NAMALWA (cell line): ENCODE data around the gene PASK.

Experiments
- DNase-seq: peaks from one replicate; pipeline ENCODE4 v3.0.0-alpha.2; 2015; ENCODE audit warnings: low spot score

PASK gene

GRCh38 chr2:241179899-241180298, 30.6 kb upstream of the PASK start:
- no peak for DNase-seq

GRCh38 chr2:241178961-241179360, 29.7 kb upstream of the PASK start:
- no peak for DNase-seq

DNA sequence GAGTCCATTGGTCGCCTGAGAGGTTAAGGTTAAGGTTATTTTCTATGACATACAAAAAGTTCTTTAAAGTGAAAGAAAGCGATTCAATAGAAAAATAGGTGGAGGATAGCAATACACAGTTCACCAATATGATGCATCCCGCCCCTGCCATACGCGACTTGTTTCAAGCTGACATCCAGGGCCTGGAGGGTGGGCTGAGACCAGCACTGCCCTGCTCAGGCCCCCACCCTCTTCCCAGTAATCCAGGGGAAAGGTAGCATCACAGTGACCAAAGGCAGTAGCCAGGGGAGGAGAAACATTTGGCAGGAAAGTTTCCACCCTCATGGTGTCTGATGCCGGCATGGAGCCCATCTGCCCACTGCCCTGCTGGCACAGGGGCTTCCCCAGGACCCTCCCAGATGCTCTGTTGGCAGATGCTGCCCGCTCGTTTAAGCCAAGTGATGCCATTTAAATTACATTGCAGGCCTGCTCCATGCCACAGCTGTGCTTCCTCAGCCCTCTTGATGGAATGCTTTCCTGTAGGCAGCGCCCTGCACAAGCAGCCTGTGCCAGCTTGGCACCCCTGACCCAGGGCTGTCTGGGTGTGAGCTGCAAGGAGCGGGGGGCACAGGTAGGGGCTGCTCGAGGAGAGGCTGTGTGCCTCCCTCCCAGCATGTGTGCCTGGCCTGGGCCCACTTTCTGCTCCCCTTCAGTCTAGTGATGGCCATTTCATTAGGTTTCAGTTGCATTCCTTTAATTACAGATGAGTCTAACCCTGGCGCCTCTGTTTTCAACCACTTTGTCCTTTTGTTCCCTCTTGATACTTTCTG, 28.5 kb upstream of the PASK start:
- DNase-seq = no peak

- no peak for DNase-seq
These were observed 24.3 kb upstream of the PASK start for GRCh38 chr2:241173557-241173956.

DNA sequence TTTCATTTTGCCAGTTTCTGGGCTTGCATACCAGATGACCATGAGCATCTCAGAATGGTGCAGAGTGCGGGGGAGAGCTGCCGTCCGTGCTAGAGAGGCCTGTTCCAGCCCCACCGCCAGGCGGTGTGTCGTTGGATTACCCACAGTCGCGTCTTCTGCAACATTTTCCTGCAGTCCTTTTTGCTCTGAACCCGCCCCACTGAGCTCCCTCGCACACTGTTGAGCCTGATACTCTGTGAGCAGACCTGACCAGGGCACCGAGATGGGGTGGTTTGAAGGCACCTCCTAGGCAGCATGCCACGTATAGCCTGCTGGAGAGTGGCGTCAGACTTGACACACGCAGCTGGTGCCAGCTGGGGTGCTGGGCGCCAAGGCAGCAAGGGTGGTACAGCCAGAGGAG, 19.1 kb upstream of the PASK start:
- no peak for DNase-seq

DNA sequence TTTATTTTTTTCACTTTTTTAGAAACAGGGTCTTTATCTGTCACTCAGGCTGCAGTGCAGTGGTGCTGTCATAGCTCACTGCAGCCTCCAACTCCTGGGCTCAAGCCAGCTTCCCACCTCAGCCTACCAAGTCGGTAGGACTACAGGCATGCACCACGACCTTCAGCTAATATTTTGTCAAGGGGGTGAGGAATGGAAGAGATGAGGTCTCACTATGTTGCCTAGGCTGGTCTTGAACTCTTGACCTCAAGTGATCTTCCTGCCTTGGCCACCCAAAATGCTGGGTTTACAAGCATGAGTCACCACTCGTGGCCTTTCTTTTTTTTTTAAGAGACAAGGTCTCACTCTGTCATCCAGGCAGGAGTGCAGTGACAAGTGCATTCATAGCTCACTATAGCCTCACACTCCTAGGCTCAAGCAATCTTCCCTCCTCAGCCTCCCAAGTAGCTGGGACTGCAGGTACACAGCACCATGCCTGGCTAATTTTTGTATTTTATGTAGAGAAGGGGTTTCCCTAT, 14.4 kb upstream of the PASK start:
- no peak for DNase-seq

DNA sequence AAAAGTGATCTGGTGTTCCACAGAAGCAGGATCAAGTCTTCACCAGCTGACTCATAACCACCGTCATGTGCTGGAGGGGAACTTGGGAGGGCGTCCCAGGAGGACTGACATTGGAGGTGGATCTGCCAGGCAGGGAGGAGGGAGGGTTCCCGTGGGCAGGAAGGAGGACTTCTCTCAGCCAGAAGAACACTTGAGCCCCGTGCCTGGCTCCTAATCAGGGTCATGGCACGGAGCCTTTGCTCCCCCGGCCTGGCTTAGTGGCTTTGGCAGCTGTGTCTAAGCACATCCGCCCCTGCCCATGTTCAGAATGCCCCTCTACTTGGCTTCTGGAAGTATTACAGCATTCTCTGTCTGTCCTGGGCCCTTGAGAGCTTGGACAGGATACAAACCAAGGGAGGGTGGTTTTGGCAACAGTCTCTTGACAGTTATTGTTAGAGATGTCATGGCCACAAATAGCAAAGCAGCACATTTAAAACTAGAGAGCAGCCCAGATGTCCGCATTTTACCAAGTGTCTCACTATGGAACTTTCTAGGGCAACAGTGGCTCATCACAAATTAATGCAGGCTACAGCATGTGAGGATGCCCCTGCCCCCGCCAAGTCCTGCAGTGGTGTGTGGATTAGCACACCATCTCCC, 12.5 kb upstream of the PASK start:
- DNase-seq = no peak

DNA sequence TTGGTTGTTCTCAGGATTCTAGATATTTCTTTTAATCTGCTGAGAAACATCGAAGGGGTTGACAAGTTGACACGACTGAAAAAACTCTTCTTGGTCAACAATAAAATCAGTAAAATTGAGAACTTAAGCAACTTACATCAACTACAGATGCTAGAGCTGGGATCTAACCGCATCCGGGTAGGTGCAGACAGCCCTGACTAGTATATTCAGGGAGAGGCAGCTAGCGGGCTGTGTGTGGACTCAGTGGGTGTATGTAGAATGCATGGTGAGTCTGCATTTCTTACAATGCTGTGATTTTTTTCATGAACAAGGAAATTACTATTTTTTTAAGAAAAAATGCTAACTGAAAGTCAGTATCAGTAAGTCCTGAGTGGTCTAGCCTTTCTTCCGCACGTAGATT, 11.0 kb upstream of the PASK start:
- no peak for DNase-seq

GRCh38 chr2:241159116-241159515, 9.8 kb upstream of the PASK start:
- DNase-seq = no peak

DNA sequence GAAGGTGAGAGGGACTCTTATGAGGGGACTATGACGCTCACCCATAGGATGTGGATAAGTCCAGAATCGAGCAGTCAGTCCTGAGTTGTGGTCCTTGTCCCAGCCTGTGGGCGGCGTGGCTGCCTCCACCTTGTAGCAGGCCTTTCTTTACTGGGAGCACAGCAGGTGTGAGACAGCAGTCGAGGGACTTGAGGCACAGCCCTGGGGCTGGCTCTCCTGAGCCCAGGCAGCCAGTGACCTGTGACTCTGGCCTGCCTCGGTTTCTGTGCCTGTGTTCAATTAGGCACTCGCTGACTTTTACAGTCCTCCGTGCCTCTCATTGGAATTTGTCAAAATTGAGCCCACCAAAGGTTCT, 9.3 kb upstream of the PASK start:
- no peak for DNase-seq

DNA sequence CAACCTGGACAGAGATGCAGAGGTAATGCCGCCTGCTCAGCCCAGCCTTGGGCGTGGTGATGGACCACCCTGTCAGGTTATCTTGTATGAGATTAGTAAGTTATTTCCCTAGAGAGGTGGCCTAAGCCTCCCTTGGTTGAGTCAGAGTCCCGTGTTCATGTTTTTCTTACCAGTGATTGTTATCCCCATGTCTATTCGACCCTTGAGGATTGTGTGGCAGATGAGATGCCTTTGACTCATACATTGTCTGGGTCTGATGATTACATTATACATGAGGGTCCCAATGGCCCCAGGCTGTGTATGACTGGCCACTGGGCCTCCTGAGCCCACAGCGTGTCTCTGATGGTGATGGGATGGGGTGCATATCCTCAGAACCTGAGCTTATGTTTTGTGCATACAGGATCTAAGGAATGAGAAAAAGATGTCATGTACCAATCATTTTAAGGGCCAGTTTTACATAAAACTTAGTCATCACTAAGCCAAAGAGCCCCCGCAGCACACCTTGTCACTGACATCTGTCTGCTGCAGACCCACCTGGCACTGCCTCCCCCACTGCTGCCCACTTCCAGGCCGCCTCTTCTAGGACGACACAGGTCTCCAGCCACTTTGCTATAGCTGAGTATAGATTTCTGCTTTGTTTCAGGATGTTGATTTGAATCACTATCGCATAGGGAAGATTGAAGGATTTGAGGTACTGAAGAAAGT, 8.7 kb upstream of the PASK start:
- no peak for DNase-seq

DNA sequence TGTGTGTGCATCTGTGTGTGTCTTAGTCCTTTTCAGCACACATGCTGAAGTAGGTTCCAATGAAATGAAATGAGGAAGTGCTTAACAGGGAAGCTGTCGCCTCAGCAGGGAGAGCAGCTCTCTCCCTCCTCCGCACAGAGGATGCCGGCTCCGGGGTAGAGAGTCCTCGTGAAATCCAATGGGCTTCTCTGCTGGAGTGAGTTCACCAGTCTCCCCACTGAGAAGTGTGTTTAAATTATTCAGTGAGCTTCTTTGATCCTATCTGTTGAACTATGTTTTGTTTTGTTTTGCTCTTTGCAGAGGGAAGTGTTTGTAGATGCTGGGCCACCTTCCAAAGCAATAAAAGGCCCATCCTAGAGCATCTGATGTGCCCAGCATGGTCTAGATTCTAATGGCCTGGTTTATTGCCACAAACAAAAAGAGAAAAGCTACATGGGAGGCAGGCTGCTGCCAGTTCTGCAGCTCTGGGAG, 7.7 kb upstream of the PASK start:
- DNase-seq = no peak

DNA sequence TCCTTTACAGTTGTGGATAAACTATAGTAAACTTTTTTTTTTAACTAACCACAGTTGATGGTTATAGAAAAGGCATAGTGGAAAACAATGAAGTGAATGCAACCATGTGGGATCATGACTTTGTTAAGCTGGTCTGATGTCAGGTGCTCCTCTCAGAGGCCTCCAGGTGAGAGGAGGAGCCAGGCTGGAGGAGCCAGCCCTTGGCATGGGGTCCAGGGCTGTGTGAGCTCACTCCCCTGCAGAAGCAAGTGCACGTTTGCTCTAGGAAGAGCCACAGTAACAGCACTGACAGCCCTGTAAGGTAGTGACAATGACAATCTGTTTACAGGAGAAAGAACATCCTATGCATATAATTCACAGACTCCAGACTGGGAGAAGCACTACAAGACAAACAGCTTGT, 6.7 kb upstream of the PASK start:
- DNase-seq = no peak

DNA sequence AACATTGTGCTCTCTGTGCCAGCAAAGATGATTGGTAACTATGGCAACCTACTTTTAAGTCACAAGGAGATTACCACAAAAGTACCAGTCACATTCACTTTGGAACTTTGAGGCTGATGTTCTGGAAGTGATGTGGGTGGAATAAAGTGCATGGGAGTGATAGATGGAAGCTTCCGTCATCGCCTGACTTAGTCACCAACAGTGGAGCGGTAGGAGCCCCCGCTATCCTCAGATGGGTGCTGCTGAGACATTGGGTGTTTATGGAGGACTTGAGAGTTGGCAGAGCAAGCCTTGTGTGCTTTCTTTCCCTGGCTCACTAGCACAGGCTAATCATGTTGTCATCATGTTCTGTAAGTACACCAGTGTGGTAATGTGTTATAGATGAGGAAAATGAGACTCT, 5.6 kb upstream of the PASK start:
- no peak for DNase-seq

DNA sequence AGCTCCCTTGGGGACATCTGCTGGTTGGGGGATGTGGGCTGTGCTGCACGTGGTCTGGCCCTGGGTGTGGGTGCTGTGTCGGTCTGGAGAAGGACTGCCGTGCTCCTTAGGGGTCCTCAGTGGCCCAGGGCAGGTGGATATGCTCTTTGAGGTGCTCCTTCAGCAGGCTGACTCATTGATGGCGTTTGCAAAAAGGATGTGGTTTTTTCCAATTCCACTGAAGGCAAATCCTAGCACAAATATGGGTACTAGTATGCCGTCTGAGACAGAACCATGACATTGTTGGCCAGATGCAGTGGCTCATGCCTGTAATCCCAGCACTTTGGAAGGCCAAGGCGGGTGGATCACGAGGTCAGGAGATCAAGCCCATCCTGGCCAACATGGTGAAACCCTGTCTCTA, 4.3 kb upstream of the PASK start:
- no peak for DNase-seq

GRCh38 chr2:241151934-241152660, 2.8 kb upstream of the PASK start:
- no peak for DNase-seq

GRCh38 chr2:241150660-241151530, 1.6 kb upstream of the PASK start:
- DNase-seq = peak; percentile 5

GRCh38 chr2:241149925-241150659, 820 bp upstream of the PASK start, which contains the start of gene PPP1R7:
Gene PPP1R7 (plus strand): TSS chr2:241150467. CDS start chr2:241150496, 29 bp downstream.
- peak; percentile 94 for DNase-seq

DNA sequence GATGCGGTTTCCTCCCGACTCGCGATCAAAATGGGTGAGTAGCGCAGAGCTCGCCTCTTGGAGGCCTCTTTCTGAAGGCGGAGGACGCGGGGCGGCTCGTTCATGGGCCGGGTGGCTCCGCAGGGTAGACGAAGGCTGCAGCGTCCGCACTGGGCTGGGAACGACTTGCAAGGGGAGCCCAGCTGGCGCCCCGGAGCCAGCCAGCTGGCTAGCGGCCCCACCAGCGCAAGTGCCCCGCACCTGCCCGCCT, 328 bp upstream of the PASK start:
- DNase-seq = no peak

DNA sequence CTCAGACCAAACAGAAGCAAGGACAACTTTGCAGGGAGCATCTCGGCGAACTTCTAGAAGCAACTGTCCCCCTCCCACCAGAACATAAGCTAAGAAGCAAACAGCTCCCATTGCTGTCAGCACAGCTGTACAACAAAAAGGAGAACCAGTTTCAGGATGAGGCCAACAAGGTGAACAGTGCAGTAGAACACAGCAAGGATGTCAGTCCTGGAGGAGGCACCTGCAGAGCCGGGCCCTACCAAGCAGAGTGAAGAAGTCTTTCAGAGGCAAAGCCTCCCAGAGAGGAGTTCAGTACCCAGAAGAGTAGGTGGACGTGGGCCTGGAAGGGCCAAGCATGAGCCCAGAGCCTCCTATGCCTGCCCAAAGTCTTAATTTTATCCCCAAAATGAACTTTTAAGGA, 1.0 kb downstream of the PASK start:
- peak; percentile 5 for DNase-seq

DNA sequence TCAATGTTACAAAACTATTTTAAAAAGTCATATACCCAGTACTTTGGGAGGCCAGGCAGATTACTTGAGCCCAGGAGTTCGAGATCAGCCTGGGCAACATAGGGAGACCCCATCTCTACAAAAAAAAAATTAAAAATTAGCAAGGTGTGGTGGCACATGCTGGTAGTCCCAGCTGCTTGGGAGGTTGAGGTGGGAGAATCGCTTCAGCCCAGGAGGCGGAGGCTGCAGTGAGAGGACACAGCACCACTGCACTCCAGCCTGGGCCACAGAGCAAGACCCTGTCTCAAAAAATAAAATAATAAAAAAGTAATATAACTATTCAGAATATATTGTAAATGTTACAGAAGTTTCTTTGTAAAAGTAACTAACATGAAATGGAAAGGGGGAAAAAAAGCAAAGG, 1.9 kb downstream of the PASK start:
- no peak for DNase-seq
